Measurements from ENCODE around the gene TNFRSF17. TPM values are rescaled to one million over a fixed set of nuclear protein-coding genes. Genes with fewer than 3 reads are reported as not detected.

The TNFRSF17 gene
- total and polyA plus RNA-seq, 2 of the 8 experiments (the other 6 are each of a cell fraction or from before 2014, with no cell fraction given): not detected

- no peak for DNase-seq (ENCODE audit: low read depth in 1 of 2, low spot score in 2 of 2)
- H2BK15ac ChIP-seq (ENCODE audit: low read length): no peak overlapping the region
- no peaks in the 10 kb centered on the region; the same call in 1 of the 2 replicates for H3K79me1 ChIP-seq (ENCODE audit: low read depth, low read length)
- no peak overlapping the region for H2BK120ac ChIP-seq (replicated peaks; ENCODE audit: low read depth, low read length)
- H3K27me3 ChIP-seq (replicated peaks in 1 of 4; ENCODE audit: control insufficient read depth in 3 of 4, extremely low read depth in 1 of 4, insufficient read depth in 3 of 4, low read length in 3 of 4): no peaks in the 10 kb centered on the region
- H4K91ac ChIP-seq (replicated peaks; ENCODE audit: insufficient read length, low read length): no peak overlapping the region
- H3K23ac ChIP-seq (ENCODE audit: insufficient read length): no peak overlapping the region
- no peak overlapping the region for H3K9ac ChIP-seq (replicated peaks in 1 of 4; ENCODE audit: extremely low read depth in 1 of 4, low read depth in 3 of 4, low read length in 3 of 4)
- H3K4me1 ChIP-seq (replicated peaks in 1 of 4; ENCODE audit: control insufficient read depth in 3 of 4, insufficient read depth in 4 of 4, low read length in 3 of 4): peaks cover 0 to 6% (median 2%) of the 10 kb centered on the region in 4 experiments; a peak in 3 of 7 replicates
- no peak overlapping the region for H2BK12ac ChIP-seq (ENCODE audit: low read depth, low read length)
- POLR2A ChIA-PET (ENCODE audit: partially characterized antibody): no interaction called here
- no peaks in the 10 kb centered on the region for H3K36me3 ChIP-seq (ENCODE audit: control insufficient read depth in 2 of 4, insufficient read depth in 4 of 4, low read length in 3 of 4)
- CTCF ChIA-PET (ENCODE audit: partially characterized antibody): interaction anchor here (1.1 to 2.8 kb wide), 3 partner anchors 11 to 77 kb away, joined by 3 to 8 read pairs (median 5); no protein-coding TSS in a partner anchor
- no peak overlapping the region for H3K4ac ChIP-seq (replicated peaks; ENCODE audit: insufficient read length, low read depth, low read length)
- no peak overlapping the region for H3K27ac ChIP-seq (ENCODE audit: low read depth, low read length)
- TF ChIP-seq EZH2 (IDR thresholded peaks at IDR 0.05; ENCODE audit: low read depth, low read length, severe bottlenecking) (no peak), CTCF (IDR thresholded peaks at IDR 0.05; ENCODE audit: control extremely low read depth in 1 of 3, insufficient read depth in 1 of 3, low read depth in 1 of 3, low read length in 3 of 3) (no peak), SP4 (IDR thresholded peaks at IDR 0.05; ENCODE audit: low read length) (no peak), POLR2AphosphoS5 (IDR thresholded peaks at IDR 0.05; ENCODE audit: low read depth, low read length) (no peak), PHF8 (conservative IDR thresholded peaks at IDR 0.05; ENCODE audit: low read depth, low read length) (no peak), BCL11A (IDR thresholded peaks at IDR 0.05; ENCODE audit: low read depth in 2 of 2, low read length in 2 of 2) (no peak), JUN (IDR thresholded peaks at IDR 0.05; ENCODE audit: low read depth, low read length) (no peak), TCF12 (IDR thresholded peaks at IDR 0.05; ENCODE audit: low read depth, low read length) (no peak)
- no peak overlapping the region for H2AFZ ChIP-seq (ENCODE audit: low read length)
- H3K14ac ChIP-seq (ENCODE audit: insufficient read length): no peak overlapping the region
- H3K79me2 ChIP-seq (ENCODE audit: control insufficient read depth in 1 of 2, insufficient read depth in 2 of 2, low read length in 2 of 2): no peaks in the 10 kb centered on the region
- H3K56ac ChIP-seq (replicated peaks; ENCODE audit: insufficient read length, low read depth, low read length): no peak overlapping the region
- no peak overlapping the region for H4K8ac ChIP-seq (ENCODE audit: extremely low read depth, insufficient read depth, low read length)
- no peak overlapping the region for H2BK20ac ChIP-seq (ENCODE audit: low read length)
- H3K4me3 ChIP-seq (ENCODE audit: extremely low read depth in 1 of 4, insufficient read depth in 2 of 4, low read depth in 3 of 4, low read length in 4 of 4): no peak overlapping the region
- no peak overlapping the region for H3K18ac ChIP-seq (ENCODE audit: extremely low read depth, low read length)
- FAIRE-seq: no peak
- H3K9me3 ChIP-seq (ENCODE audit: insufficient read depth in 2 of 2, low read depth in 1 of 2, low read length in 1 of 2): no peaks in the 10 kb centered on the region
- 84% methylated on average over 8 of the region's 9 CpGs; no CpG with 5 or more reads in 1 of the 2 experiments for WGBS, 2 experiments (ENCODE audit: extremely low coverage in 1 of 2, insufficient coverage in 1 of 2, insufficient read length in 1 of 2, insufficient replicate concordance in 2 of 2, low coverage in 1 of 2, low lambda C conversion rate in 2 of 2, missing lambda C conversion rate in 1 of 2)
- no peak overlapping the region for H2AK5ac ChIP-seq (ENCODE audit: low read depth, low read length)
- no peaks in the 10 kb centered on the region for H4K20me1 ChIP-seq (replicated peaks in 1 of 2; ENCODE audit: control insufficient read depth in 1 of 2, insufficient read depth in 2 of 2, low read length in 2 of 2)
- peaks cover 11% of the 10 kb centered on the region for H3K23me2 ChIP-seq (ENCODE audit: low read depth, low read length)
- H3K4me2 ChIP-seq (ENCODE audit: insufficient read depth in 1 of 2, low read depth in 2 of 2, low read length in 2 of 2): no peak overlapping the region
- H4K5ac ChIP-seq (ENCODE audit: insufficient read length, low read depth, low read length): no peak overlapping the region
- H2BK5ac ChIP-seq (ENCODE audit: low read depth, low read length): no peak overlapping the region
Observed at GRCh38 chr16:11979013-11979672, 14.1 kb downstream of the TNFRSF17 start.

All from H1 (cell line).